ENCODE results near the gene GRID1.
"Not testable (repeated sequence)": the region's sequence is repeated elsewhere in the genome, so short reads cannot be mapped to it uniquely, and the experiment has no call there.

GRID1 gene

DNA sequence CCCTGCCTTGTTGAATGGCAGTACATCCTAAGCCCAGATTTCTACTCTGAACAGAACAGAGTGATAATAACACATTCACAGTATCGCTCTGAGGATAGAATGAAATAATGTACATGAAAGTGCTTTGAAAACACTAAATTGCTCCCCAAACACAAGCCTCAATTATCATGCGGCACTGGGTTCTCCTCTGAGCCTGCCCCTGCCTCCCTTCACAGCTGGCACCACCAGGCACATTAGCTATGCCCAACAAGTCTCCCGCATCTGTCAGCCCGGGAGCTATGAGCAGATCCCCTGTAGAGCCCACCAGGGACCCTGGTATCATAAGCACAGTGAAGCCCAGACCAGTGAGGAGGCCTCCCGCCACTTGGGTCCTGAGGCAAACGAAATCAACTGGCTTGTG is 405.5 kb downstream of the GRID1 start:
- DNase-seq = no peak

DNA sequence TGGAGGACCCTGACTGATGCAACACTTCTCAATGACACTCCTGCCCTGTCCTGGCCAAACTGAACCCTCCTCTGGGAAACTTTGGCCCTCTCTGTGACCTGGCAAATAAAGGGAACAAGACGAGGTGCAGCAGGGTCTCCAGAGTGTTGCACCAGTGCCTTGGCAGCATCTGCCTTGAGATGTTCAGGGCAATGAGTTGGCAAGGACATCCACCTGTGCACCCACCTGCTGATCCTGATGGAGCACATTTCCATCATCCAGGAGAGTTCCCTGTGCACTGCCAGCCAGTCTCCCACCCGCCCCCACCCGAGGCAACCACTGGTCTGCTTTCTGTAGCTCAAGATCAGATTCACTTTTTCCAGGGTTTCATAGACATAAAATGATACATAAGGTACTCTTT is 407.4 kb downstream of the GRID1 start:
- no peak for DNase-seq

DNA sequence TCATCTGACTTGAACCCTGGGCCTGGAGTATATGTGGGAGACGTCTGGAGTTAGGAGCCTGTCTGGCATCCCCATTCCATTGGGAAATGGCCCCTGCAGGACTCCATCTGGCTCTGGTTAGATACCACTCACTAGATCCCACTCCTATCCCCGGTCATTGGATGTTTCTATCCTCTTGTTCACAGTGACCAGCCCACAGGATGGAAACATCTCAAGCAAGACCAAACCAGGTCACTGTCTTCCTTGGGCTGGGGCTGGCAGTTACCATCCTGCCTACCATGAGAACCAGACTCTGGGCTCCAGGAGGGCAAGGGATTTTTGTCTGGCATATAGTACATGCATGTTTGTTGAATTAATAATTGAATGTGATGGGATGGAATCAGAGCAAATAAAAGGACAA is 415.7 kb downstream of the GRID1 start:
- DNase-seq = no peak

DNA sequence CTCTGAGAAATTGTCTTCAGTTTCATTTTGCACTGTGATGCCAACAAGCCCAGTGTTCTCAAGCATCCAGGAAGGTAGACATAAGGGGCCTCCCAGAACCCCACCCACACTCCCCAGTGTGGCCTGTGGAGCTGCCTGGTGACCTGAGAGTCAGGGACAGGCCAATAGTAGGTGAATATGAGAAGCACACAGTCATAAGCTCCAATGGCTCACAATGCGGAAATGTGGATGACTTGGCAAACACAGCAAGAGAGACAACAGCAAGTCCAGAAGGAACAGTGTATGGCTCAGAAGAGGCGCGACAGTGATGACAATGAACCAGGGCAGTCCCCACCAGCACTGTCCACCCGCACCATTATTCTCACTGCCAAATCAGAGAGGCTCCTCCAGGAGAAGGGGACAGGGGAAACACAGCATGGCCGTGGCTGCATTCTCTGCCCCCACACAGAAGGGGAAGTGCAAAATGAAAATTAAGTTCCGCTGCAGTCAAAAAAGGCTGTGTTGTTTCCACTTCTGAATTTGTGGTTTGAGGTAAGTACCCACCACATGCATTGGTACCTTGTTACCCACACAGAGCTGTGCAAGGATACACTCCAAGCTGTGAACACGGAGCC is 419.8 kb downstream of the GRID1 start:
- no peak for DNase-seq

DNA sequence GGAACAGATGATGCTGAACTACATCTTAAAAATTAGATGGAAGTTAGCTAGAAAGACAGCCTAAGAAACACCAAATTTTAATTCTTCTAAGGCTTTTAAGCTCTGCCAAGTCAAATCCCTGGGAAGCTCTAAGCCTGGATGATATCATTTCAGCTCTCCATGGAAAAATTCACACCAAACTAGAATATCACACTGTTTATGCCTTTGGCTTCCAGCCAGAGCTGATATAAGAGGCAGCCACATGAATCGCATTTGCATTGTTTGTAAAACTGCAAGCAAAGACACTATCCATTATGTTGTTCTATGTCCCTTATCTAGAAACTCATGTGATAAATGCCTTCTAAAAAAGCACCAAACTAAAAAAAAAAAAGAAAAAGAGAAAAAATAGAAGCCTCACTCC is 430.4 kb downstream of the GRID1 start:
- DNase-seq = no peak

DNA sequence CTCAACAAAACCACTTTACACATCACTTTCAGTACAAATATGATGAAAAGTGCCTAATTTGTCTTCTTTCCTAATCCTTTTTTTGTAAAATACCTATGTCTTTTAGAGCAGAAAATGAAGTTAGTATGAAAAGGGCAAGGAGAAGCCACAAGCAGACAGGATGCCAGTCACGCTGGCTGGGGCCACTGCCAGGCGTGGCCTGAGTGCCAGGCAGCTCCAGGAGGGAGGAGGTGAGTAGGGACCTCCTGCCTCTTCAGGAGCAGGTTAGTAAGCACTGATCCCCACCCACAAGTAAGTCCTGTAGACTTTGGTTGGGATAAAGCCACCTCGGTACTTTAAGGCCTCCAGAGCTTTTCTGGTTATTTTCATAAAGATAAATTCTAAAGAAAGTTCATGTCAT is 432.0 kb downstream of the GRID1 start:
- no peak for DNase-seq

DNA sequence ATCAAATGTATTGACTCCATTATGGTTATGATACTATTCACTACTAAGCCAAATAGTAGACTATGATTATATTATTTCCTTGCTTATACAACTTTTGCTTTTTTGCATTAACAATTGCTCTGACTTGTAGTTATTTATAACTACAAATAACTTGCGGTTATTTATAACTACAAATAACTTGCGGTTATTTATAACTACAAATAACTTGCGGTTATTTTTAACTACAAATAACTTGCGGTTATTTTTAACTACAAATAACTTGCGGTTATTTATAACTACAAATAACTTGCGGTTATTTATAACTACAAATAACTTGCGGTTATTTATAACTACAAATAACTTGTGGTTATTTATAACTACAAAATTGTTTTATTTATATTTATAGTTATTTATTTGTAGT is 436.6 kb downstream of the GRID1 start:
- not testable (repeated sequence) for DNase-seq

DNA sequence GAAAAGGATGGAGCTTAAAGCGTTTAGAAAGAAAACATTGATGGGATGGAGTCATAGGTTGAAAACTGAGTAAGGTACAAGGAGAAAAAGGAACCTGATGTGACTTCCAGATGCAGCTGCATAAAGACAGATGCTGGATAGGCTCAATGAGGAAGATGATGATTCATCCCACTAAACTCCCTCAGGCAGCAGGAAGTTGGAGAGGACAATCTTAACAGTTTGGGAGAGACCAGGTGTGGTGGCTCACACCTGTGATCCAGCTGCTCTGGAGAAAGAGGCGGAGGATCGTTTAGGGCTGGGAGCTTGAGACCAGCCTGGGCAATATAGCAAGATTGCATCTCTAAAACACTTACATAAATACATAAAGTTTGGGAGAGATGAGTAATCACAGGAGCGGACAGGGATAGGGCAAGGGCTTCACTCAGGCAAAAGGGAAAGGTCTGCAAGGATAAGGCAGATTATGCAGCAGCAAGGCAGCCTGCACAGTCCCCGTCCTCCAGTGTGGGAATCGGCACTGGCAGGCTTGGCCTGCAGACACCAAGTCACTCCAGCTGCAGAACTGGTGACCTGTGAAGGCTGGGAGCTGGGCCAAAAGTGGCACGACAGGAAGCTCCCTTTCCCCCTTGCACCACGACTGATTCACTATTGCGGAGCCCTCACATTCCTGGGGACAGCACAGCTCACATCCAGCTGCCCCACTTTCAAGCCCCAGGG is 438.5 kb downstream of the GRID1 start:
- no peak for DNase-seq

DNA sequence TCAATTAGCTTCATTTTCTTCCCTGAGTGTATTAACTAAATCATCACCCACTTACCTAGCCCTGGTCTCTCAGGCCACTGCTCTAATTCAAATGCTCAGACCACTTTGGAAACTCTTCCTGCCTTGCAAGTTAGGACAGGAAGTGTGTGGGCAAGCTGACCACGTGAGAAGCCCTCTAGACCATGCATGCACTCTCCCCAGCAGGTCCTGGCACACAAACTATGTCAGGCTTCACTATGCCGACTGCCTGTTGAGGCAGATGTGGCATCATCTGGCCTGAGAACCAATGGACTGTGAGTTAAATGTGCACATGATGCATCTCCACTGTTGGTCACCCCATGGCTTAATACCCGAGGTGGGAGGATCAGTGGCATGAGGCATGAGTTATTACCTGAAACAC is 439.6 kb downstream of the GRID1 start:
- DNase-seq = no peak

DNA sequence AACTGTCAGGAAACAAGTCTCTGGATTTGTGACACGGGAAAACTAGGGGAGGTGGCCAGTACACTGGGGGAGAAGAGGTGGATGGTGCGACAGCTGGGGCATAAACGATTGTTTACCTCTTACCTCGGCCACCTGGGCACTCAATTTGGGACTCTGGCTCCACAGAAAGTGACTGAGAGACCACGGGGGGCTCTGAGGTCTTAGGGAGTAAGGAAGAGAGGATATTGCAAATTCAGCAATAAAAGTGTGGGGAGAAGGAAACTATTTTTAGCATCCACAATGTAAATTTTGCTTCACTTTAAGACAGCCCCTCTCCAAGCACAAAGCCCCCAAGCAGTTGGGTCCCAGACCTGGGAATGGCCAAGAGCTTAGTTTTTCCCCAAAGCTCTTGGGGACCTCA is 440.5 kb downstream of the GRID1 start:
- no peak for DNase-seq

DNA sequence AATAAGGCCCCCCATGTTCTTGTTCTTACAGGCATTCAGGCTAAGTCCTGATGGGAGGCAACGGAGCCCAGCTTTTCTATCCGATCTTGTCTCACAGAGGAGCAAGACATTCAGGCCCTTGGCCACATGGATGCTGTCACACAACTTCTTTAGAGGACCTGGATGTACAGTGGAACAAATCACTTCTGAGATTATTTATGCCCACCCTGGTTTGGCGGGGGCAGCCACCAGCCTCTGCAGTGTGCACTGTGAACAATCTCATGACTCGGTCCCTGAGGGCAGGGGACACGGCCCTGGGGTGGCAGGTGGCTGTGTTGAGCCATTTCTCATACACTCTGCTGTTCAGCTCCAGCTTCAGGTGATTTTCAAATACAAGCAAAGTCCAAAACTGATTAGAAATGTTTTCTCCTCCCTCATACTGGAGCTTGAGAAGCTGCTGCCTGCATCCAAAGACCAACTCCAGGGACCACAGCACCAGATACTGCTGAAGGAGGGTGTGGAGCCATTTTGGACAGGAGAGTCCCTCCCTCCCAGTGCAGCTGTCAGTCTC is 441.3 kb downstream of the GRID1 start:
- DNase-seq = no peak

DNA sequence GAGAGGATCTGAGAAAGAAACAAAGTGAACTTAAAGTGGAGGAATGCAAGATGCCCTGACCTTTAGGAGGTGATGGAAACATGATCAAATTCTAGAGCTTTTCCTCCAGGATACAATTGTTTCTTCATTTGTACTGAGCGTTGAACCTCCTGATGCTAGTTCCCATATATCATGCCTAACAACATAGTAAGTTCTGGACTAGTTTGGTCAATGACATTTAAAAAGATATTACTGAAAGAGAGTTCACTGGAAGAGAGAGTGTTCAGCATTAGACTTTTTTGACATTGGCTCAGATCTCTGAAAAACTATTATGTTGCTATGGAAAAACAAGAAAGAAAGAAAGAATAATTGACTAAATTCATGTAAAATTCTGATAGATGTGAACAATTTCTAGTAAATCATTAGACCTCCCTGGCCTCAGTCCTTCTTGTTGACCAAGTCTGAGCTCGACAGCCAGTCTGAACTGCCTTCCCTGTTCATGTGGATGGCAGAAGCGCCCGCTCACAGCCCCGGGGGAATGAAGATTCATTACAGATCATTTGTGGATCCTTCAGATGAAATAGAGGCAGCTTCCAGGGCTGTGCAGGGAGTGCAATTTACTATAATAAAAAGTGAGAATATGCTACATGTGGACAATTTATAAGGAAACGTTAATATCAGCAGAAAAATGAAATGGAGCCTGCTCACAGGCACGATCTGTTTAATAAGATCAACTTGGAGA is 442.1 kb downstream of the GRID1 start:
- no peak for DNase-seq

DNA sequence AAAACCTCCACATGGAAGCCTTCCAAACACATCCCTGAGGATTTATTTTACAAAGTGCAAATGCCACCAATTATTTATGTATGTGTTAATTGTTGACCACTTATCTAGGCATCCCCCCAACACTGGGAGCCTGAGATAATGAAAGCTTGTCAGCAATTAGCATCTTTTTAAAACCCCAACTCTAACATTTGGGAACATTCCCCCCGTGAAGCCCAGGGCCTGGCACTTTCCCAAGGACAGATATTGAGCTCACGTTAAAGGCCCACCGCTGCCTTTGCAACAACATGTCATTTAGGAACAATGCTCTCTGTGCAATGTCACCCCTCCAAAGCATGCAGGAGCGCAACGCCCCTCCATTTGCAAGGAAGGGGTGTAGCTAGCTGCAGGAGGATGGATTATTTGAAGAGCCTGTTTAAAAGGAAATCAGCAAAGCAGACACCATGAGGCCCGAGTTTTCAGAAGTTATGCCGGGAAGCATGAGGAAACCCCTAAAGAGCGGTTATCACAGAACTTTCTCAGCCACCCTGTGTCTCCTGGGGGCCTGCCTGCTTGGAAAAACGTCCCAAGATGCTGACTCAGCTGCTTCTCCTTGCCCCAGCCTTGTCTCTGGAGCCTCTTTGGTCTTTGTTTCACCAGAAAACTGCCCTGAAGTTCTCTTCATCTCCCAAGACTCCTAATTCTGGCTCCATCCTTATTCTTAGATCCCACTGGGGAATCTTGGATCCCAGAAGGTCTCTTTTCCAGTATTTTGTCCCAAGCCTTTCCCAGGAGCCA is 444.1 kb downstream of the GRID1 start:
- no peak for DNase-seq

DNA sequence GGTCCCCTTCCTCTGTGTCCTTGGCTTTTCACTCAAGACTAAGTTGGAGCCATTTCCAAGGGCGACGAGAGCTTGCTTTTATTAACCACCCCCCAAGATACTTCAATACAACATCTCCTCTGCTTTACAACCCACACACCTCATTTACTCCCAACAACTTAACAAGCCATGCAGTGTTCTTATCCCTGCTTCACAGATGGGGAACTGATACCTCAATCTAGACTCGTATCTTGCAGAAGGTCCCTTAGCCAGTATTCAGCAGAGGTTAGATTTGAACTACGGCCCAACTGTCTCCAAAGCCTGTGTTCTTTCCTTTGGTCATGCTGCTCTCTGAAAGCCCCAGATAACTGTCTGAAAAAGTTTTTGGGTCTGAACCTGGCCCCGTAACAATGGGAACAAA is 444.8 kb downstream of the GRID1 start:
- no peak for DNase-seq

DNA sequence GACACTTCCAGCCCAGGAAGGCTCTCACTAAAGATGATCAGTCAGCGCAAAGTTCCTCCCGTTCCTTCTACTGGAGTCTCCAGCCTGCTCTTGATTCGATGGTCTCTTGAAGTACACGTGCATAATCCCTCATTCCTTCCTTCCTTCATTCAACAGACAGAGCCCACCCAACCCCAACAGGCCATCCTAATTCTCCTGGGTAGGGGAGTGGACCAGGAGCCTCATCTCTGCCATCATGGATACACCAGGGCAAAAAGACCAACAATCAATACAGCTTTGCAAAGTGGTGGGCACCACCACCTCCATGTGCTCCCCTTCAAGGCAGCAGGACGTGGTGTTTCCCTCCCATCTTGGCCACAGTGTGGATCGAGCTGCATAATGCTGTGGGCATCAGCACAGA is 446.3 kb downstream of the GRID1 start:
- no peak for DNase-seq

DNA sequence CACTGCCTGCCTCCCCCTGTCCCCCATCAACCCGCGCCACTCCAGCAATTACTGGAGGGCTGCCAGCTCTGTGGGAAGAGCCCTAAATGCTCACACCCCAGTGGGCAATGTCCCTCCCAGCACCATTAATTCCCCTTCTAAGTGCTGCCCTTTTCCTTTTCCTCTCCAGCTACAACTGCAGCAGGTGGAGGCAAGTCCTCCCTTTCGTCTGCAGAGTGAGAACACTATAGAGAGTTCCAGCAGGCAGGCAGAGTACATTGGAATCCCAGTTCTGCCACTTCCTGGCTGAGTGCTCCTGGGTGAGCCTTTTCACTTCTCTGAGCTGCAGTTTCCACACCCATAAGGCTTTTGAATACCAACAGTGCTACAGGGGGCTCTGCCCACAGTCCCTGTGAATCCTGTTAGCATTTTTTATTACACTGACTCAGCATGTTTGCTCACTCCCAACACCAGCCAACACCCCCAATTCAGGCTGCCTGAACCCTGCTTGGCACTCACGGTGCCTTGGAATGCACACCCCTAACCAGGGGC is 447.0 kb downstream of the GRID1 start:
- no peak for DNase-seq

DNA sequence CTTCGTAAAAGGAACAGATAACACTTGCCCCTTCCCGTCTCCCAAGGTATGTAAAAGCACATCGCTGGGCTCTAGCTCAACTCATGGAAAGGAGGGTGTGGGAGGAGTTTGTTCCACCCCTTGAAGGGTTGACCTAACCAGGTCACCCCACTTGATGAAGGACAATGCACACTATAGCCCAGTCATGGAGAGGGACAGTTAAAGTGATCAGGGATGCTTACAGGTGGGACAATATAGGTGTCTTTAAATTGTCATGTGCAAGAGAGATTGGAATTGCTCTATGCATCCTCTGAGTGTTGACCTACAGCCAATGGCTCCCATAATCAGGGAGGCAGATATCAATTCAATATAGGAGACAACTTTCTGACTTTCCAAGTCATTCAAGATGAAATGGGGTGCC is 448.2 kb downstream of the GRID1 start:
- DNase-seq = no peak

DNA sequence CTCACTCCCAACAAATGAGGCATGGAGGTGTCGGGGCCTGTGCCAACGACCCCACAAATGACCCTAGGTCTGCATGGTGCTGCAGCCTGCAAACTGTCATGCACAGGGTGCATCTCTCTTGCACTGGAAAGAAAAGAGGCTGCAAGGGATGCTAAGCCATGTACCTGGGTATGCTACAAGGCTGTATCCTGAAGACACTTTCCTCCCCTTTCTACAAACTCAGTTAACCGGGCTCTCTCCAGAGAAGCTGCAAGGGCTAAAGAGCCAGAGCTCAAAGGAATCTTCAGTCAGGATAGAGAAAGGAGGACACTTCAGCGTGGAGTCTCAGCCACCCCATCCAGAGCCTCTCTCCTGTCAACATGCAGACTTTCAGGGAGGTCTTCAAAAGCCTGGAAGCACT is 449.0 kb downstream of the GRID1 start:
- no peak for DNase-seq

DNA sequence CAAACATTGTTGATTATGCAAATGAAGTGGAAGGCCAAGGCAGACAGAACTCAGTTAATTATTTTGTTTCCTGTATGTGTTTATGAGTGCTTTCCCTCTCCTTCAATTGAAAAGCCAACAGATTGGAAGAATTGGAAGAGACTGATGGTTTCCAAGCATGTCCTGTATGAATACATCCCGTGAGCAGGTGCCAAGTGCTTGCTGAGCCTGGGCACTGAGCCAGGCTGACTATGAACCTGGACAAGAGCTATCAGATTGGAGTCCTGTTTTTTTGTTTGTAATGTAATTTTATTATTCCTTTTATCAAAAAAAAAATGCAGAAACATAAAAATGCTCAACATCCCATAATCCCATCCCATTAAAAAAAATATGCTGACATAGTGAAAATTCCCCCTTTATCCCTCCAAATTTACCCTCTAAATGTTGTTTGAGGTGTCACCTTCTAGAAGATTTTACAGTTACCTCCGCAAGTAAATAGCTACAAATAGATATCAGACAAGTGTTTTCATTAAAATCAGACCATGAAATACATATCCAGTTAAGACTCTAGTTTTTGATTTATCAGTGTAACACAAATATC is 449.5 kb downstream of the GRID1 start:
- DNase-seq = no peak

DNA sequence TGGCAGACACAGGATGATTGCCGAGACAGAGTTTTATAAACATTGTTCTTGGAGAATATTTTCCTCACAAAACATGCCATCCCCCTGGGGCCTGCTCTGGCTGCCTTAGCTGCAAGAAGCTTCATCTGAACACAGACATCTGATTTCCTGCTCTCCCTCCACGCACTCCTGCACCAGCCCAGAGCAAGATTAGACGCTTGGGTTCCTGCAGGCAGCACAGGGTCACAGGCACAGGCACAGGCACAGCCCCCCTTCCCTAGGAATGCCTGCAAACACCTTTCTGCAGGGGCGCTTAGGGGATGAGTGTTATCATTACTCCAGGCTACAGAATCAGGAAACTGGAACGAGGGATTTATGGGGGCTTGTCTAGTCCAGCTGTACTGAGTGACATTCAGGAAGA is 450.3 kb downstream of the GRID1 start:
- no peak for DNase-seq

DNA sequence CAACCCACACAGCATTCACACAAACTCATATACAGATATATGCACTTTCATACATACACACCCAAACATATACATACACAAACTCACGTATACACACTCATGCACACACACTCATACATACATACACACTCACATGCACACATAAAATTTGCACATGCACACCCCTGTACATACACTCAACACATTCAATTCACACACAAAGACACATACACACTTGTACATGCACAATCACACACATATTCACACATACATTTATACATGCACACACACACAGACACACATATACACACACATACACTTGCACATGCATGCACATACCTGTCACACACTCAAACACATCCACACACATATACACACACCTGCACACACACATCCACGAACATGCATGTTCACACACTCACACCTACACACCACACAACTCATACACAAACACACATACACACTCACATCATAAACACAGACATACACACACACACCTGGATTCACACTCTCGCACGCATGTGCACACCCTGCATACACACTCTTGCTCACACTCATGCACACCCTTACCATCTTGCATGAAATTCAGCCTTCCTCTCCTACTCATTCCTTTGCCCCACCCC is 451.2 kb downstream of the GRID1 start:
- no peak for DNase-seq

DNA sequence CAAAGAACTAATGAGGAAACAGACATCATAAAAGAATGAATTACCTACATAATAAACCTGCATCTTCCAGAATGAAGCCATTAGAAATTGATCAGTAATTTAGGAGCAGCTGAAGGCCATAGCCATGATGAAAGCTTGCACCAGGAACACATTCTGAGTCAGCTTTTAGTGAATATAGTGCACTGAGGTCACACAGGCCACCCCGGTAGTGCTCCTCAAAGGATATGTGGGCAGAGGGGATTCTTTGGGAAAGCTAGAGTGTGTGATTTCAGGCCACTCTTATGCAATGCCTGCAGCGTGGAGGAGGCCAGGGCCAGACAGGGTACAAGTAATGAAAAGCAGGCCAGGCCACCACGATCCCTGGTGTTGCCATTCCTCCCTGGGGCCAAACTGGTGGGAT is 451.9 kb downstream of the GRID1 start:
- no peak for DNase-seq
